ENCODE measurements around the gene CCDC85A. TPM values are rescaled to one million over a fixed set of nuclear protein-coding genes. Genes with fewer than 3 reads are reported as not detected.

CCDC85A gene
- polyA plus RNA-seq, 1 of the 3 experiments (the other 2 are of a cell fraction), result 48.7 TPM

DNA sequence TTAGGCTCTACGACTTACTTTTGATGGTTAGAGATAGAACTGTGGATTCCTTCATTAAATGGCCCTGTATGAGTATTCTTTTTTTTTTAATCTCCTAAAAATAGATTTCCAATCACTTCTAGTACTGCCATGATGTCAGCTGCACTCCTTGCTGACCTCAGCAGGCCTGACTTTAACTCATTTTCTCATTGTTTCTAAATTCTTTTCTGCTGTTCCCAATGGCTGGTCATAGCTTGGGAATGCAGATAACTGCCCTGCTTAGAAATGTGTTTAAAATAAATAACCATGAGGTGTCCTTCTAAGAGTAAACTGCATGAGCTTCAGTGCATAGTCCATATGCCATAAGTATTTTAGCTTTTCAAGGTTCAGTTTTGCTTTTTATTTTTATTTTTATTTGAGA lies 15.7 kb downstream of the CCDC85A start:
- H3K9ac ChIP-seq, result peak overlapping the region; percentile 16; the same call in 1 of the 2 replicates
- H3K9me3 ChIP-seq, result no peaks in the 10 kb centered on the region
- DNase-seq, result no peak
- H2AFZ ChIP-seq (ENCODE audit: low read depth), result no peak overlapping the region
- POLR2A ChIA-PET, result no interaction called here
- peaks cover 70% of the 10 kb centered on the region for H4K20me1 ChIP-seq (ENCODE audit: insufficient read depth)
- H3K36me3 ChIP-seq (replicated peaks in 1 of 2; ENCODE audit: control insufficient read depth in 1 of 2, insufficient read depth in 2 of 2, low read length in 1 of 2), result peaks cover 21 to 75% of the 10 kb centered on the region in 2 experiments
- H3F3A ChIP-seq (replicated peaks; ENCODE audit: insufficient read depth), result peaks cover 40% of the 10 kb centered on the region
- H3K27ac ChIP-seq (ENCODE audit: low read depth in 2 of 2, low read length in 1 of 2), result peak overlapping the region in 1 of 2 experiments; percentile 79; a peak in 2 of 4 replicates
- H3K27me3 ChIP-seq (ENCODE audit: insufficient read depth), result no peaks in the 10 kb centered on the region
- peaks cover 0 to 18% of the 10 kb centered on the region in 2 experiments; a peak in 2 of 4 replicates for H3K4me1 ChIP-seq (ENCODE audit: control insufficient read depth in 1 of 2, insufficient read depth in 2 of 2, low read depth in 1 of 2, low read length in 1 of 2)
- peaks cover 100% of the 10 kb centered on the region for H3K79me2 ChIP-seq (ENCODE audit: insufficient read depth)
- no peak overlapping the region for H3K4me3 ChIP-seq (ENCODE audit: low read depth in 2 of 2, low read length in 1 of 2)
- peak overlapping the region; percentile 35; the same call in 1 of the 2 replicates for H3K4me2 ChIP-seq
- CTCF ChIA-PET, result interaction anchor here (2.9 kb wide), 1 partner anchor 15 kb away, joined by 20 read pairs; the partner anchor contains the start of gene CCDC85A
- WGBS (ENCODE audit: low lambda C conversion rate), result 30% methylated on average over 1 of the region's 1 CpG
- H3K9me2 ChIP-seq, result no peaks in the 10 kb centered on the region
- TF ChIP-seq TEAD4 (IDR thresholded peaks at IDR 0.05; ENCODE audit: borderline replicate concordance, insufficient read depth) (peak; percentile 46; the same call in 1 of the 2 replicates), YY1 (IDR thresholded peaks at IDR 0.05; ENCODE audit: low read depth) (peak; percentile 28; the same call in 1 of the 2 replicates), GABPA (IDR thresholded peaks at IDR 0.05; ENCODE audit: low read depth) (no peak), RCOR1 (IDR thresholded peaks at IDR 0.05; ENCODE audit: low read length) (no peak), TCF12 (IDR thresholded peaks at IDR 0.05) (peak; percentile 76), EP300 (IDR thresholded peaks at IDR 0.05; ENCODE audit: borderline replicate concordance in 1 of 2, low read depth in 1 of 2, low read length in 1 of 2) (peak in 1 of 2 experiments; percentile 53; a peak in 1 of 4 replicates), FOXJ3 (CRISPR knock-in tag; IDR thresholded peaks at IDR 0.05) (no peak), NRF1 (IDR thresholded peaks at IDR 0.05; ENCODE audit: low read depth, low read length) (no peak), RXRA (IDR thresholded peaks at IDR 0.05; ENCODE audit: borderline replicate concordance, low read depth) (no peak), SIN3A (IDR thresholded peaks at IDR 0.05; ENCODE audit: borderline replicate concordance, low read depth, low read length) (no peak; the same call in 1 of the 2 replicates), TAF1 (IDR thresholded peaks at IDR 0.05; ENCODE audit: borderline replicate concordance, low read depth, low read length) (no peak), GATA2 (CRISPR knock-in tag; IDR thresholded peaks at IDR 0.05) (no peak), RFX5 (IDR thresholded peaks at IDR 0.05; ENCODE audit: low read length) (no peak), FOSL2 (IDR thresholded peaks at IDR 0.05; ENCODE audit: borderline replicate concordance, low read depth) (peak; percentile 69; the same call in 1 of the 2 replicates), SMC3 (IDR thresholded peaks at IDR 0.05; ENCODE audit: low read depth, low read length) (no peak), FOXM1 (IDR thresholded peaks at IDR 0.05; ENCODE audit: low read depth) (no peak), MXI1 (IDR thresholded peaks at IDR 0.05; ENCODE audit: low read depth, low read length) (no peak), NFIC (IDR thresholded peaks at IDR 0.05; ENCODE audit: borderline replicate concordance) (no peak), CHD2 (IDR thresholded peaks at IDR 0.05; ENCODE audit: low read length, partially characterized antibody) (no peak), POLR2AphosphoS5 (IDR thresholded peaks at IDR 0.05; ENCODE audit: low read depth, low read length) (no peak; the same call in 1 of the 2 replicates), EZH2phosphoT487 (IDR thresholded peaks at IDR 0.05; ENCODE audit: borderline replicate concordance, low read depth) (no peak)
- TF ChIP-seq, protein P1, sequence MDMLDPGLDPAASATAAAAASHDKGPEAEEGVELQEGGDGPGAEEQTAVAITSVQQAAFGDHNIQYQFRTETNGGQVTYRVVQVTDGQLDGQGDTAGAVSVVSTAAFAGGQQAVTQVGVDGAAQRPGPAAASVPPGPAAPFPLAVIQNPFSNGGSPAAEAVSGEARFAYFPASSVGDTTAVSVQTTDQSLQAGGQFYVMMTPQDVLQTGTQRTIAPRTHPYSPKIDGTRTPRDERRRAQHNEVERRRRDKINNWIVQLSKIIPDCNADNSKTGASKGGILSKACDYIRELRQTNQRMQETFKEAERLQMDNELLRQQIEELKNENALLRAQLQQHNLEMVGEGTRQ (IDR thresholded peaks at IDR 0.05; ENCODE audit: borderline replicate concordance, low read depth, low read length), result no peak
- TF ChIP-seq, protein P2, sequence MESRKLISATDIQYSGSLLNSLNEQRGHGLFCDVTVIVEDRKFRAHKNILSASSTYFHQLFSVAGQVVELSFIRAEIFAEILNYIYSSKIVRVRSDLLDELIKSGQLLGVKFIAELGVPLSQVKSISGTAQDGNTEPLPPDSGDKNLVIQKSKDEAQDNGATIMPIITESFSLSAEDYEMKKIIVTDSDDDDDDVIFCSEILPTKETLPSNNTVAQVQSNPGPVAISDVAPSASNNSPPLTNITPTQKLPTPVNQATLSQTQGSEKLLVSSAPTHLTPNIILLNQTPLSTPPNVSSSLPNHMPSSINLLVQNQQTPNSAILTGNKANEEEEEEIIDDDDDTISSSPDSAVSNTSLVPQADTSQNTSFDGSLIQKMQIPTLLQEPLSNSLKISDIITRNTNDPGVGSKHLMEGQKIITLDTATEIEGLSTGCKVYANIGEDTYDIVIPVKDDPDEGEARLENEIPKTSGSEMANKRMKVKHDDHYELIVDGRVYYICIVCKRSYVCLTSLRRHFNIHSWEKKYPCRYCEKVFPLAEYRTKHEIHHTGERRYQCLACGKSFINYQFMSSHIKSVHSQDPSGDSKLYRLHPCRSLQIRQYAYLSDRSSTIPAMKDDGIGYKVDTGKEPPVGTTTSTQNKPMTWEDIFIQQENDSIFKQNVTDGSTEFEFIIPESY (IDR thresholded peaks at IDR 0.05; ENCODE audit: borderline replicate concordance, low read depth), result no peak
- TF ChIP-seq, protein P3, sequence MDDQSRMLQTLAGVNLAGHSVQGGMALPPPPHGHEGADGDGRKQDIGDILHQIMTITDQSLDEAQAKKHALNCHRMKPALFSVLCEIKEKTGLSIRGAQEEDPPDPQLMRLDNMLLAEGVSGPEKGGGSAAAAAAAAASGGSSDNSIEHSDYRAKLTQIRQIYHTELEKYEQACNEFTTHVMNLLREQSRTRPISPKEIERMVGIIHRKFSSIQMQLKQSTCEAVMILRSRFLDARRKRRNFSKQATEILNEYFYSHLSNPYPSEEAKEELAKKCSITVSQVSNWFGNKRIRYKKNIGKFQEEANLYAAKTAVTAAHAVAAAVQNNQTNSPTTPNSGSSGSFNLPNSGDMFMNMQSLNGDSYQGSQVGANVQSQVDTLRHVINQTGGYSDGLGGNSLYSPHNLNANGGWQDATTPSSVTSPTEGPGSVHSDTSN (IDR thresholded peaks at IDR 0.05), result peak; percentile 39
- TF ChIP-seq, protein P4, sequence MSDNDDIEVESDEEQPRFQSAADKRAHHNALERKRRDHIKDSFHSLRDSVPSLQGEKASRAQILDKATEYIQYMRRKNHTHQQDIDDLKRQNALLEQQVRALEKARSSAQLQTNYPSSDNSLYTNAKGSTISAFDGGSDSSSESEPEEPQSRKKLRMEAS (IDR thresholded peaks at IDR 0.05; ENCODE audit: low read depth), result peak; percentile 46; the same call in 1 of the 2 replicates
- TF ChIP-seq, protein P5, sequence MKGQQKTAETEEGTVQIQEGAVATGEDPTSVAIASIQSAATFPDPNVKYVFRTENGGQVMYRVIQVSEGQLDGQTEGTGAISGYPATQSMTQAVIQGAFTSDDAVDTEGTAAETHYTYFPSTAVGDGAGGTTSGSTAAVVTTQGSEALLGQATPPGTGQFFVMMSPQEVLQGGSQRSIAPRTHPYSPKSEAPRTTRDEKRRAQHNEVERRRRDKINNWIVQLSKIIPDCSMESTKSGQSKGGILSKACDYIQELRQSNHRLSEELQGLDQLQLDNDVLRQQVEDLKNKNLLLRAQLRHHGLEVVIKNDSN (IDR thresholded peaks at IDR 0.05; ENCODE audit: borderline replicate concordance, low read depth), result no peak
- TF ChIP-seq, protein P6, sequence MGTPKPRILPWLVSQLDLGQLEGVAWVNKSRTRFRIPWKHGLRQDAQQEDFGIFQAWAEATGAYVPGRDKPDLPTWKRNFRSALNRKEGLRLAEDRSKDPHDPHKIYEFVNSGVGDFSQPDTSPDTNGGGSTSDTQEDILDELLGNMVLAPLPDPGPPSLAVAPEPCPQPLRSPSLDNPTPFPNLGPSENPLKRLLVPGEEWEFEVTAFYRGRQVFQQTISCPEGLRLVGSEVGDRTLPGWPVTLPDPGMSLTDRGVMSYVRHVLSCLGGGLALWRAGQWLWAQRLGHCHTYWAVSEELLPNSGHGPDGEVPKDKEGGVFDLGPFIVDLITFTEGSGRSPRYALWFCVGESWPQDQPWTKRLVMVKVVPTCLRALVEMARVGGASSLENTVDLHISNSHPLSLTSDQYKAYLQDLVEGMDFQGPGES (IDR thresholded peaks at IDR 0.05; ENCODE audit: low read depth, low read length), result no peak

Measured in SK-N-SH (cell line).